HG02759 (cell line): ENCODE results near the gene PRKG1.

Experiments used
- ATAC-seq: cut with Tn5 transposase; IDR thresholded peaks from one replicate; pipeline ENCODE4 v1.9.1; 2021; ENCODE audit warnings: mild to moderate bottlenecking, moderate library complexity; ENCODE audit not compliant: unreplicated experiment

The PRKG1 gene

DNA sequence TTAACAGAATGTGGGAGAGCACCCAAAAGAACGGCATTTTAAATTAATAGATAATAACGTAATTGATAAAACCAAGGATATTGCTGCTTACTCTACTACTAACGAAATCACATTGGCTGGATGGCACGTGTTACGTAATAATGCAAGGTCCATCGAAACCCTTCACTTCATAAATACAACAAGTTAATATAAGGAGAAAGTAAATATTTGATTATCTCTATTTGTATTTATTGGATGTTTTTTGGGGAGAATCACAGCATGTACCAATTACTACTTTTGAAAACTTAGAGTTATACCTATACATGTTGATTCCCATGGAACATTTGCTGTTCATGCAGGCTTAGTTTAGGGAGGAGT, 1.6 kb downstream of the PRKG1 start:
- no peak for ATAC-seq

- ATAC-seq: no peak
Observed at GRCh38 chr10:51076299-51076841, 2.1 kb downstream of the PRKG1 start.

DNA sequence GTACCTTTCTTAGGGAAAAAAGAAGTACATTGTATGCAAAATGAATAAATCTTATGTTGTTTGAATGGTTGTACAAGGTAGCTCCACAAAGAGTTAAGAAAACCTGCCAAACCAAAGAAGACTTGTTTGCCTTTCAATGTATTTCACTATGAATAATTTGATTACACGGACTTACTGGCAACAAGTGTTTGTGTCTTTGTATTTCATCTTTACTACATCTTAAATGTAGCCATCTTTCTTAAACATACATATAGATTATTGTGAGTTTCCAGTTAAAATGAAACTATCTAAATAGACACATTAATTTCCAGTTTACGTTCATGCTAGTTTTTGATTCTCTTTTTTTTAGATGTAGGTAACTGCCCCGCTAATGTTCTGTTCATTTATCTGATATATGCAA, 2.8 kb downstream of the PRKG1 start:
- ATAC-seq: no peak

- no peak for ATAC-seq
Observed at GRCh38 chr10:51077507-51077906, 3.2 kb downstream of the PRKG1 start.

GRCh38 chr10:51079331-51079730, 5.0 kb downstream of the PRKG1 start:
- no peak for ATAC-seq

- ATAC-seq: no peak
Observed at GRCh38 chr10:51079766-51080165, 5.5 kb downstream of the PRKG1 start.

GRCh38 chr10:51080311-51081006, 6.2 kb downstream of the PRKG1 start:
- ATAC-seq: no peak

GRCh38 chr10:51082857-51083256, 8.6 kb downstream of the PRKG1 start:
- ATAC-seq: peak; percentile 79

- ATAC-seq: no peak
Observed at GRCh38 chr10:51083356-51083853, 9.1 kb downstream of the PRKG1 start.

DNA sequence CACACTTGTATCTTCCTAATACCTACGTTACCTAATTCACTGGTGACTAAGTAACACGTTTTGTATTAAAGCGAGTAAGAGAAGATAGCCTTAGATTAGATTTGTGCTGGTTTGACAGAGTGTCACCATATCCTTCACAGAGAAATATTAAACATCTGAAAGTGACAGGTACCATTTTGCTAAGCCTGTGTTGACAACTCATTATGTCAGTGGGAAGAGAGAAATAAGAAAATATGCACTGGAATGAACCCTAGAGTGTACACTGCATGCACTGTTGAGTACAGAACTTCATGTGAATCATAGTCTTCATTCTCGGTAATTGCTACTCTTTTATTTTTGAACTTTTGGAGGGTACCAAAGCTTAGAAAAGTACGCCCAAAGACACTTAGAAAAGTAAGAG, 10.9 kb downstream of the PRKG1 start:
- no peak for ATAC-seq

- ATAC-seq: no peak
Observed at GRCh38 chr10:51086710-51087109, 12.4 kb downstream of the PRKG1 start.

DNA sequence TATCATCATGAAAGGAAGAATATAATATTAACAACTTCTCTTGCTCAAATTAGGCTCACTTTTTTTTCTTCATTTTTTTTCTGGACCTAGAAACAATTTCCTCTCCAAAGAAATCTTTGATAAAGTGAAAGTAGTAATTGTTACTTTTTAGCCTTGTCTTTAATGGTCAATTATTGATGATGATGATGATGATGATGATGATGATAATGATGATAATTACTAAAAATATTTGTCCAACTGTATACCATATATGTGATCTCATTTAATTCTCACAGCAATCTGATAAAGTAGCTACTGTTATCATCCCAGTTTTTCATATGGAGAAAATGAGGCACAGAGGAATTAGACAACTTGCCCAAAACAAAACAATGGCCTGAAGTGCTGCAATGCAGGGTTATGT, 12.8 kb downstream of the PRKG1 start:
- ATAC-seq: no peak

GRCh38 chr10:51090190-51090589, 15.9 kb downstream of the PRKG1 start:
- ATAC-seq: no peak

DNA sequence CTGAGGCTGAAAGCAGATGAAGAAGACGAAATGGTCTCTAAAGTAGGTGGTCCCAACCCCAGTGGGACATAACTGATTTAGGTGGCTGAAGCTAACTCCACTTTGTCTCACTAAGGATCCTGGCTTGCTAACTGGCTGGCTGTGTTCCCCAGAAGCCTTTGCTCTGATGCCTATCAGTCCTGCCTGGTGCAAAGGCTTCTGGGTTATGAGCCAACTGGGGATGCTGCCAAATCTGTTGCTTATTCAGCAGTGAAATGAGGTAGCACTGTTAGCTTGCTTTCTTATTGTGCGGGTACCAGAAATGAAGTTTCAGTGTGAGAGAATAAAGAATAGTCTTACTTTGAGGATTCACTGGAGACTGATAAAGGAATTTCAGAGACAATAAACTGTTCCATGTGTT, 18.1 kb downstream of the PRKG1 start:
- ATAC-seq: no peak

DNA sequence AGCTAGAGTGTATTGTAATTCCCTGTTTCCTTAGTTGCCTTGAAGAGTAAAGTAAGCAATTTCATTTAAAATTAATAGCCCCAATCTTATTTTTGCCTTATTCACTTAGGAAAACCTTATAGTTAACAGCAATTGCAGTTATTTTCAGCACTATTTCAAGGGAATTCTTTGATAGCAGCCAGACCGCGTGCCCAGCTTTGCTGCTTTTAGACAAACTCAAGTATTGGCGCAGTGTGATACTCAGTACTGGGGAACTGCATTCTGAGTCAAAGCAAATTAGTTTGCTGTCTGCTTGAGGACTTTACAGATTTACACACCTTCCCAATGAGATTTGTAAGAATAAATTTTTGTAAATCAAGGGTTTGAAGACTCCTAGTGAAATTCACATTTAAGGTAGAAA, 21.2 kb downstream of the PRKG1 start:
- ATAC-seq: no peak

GRCh38 chr10:51097546-51097945, 23.3 kb downstream of the PRKG1 start:
- no peak for ATAC-seq

DNA sequence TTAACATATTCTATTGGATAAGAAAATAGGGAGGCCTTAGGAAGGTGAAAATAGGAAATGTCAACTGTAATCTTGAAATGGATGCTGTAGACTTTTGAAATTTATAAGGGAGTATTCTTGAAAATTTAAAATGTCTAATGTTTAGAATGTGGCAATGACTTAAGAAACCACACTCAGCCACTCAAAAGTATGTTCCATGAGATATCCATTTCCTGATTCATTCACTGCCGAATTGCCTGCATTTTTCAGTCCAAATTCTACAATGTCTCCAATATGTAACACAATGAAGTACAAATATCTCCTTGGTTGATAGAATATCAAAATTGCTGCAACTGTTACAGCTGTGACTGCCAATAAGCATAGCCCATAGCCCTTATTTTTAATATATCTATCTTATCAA, 25.9 kb downstream of the PRKG1 start:
- no peak for ATAC-seq

GRCh38 chr10:51103554-51104217, 29.4 kb downstream of the PRKG1 start:
- no peak for ATAC-seq

DNA sequence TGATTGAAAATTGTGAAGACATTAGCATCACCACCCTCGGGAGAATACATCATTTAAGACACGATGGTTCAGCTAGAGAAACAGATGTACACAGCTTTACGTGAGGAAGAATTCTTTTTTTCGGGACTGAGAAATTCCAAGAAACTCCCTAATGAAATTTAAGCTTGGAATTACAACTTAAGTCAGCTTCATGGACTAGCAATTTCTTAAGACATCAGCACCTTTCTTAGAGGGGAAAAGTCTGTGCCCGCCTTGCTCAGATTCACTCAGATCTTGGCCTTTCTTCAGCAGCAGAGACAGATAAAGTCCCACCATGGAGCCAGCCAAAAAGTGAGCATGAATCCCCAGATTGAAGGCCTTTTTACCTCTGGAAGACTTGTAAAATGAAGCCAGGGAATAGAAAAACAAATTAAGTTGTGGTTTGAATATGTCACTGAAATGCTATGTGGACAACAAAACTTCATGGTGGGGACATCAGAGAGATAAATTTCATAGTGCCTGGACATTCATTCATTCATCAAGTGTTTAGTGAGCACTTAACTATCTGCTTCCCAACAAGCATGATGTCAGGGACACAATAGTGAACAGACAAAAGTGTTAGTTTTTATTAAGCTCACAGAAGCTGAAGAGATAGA, 32.1 kb downstream of the PRKG1 start:
- ATAC-seq: no peak

DNA sequence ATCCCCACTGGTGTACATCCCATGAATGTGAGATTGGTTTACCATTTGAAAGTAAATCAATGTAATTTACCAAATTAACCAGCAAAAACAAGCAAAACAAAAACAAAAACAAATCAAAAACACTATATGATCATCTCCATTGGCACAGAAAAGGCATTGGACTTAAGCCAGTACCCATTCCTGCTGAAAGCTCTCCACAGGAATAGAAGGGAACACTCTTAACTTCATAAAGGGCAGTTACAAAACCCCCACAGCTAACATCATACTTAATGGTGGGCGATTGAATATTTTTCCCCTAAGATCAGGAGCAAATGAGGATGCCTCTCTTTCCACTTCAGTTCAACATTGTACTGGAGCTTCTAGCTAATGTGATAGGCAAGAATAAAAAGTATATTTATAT, 34.1 kb downstream of the PRKG1 start:
- no peak for ATAC-seq

GRCh38 chr10:51109801-51110533, 35.7 kb downstream of the PRKG1 start:
- no peak for ATAC-seq
